NT2/D1 (cell line): Measurements from ENCODE around the gene POR.

Source experiments
- SUZ12 ChIP-seq: IDR thresholded peaks from 2 replicates; pipeline ENCODE4 v1.6.1; 2011; ENCODE audit not compliant: insufficient read length, insufficient read depth; ENCODE audit errors: extremely low read depth
- YY1 ChIP-seq: IDR thresholded peaks from 2 replicates; pipeline ENCODE4 v1.6.1; 2011; ENCODE audit not compliant: insufficient read length, insufficient read depth
- ZNF274 ChIP-seq: IDR thresholded peaks from 2 replicates; pipeline ENCODE4 v1.6.1; 2011; ENCODE audit warnings: mild to moderate bottlenecking, low read depth, low read length

DNA sequence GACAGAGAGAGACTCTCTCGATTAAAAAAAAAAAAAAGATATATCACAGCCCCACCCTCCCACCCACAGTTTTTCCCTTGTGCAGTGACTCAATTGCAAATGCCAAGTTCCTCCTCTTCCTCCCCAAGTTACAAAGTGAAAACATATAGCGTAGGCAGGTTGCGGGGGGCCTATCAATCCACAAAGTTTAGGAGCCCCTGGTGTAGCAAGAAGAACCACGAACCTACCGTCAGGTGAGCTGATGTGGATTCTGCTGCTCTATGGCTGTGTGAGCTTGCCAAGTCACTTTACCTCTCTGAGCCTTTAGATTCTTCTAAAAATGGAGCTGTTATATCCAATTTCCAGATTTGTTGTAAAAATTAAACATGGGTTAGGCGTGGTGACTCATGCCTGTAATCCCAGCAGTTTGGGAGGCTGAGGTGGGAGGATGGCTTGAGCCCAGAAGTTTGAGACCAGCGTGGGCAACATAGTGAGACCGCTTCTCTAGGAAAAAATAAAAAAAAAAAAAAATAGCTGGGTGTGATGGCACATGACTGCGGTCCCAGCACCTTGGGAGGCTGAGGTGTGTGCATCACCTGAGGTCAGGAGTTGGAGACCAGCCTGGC, 44.3 kb upstream of the POR start:
- no peak for TF ChIP-seq ZNF274
- no peak for TF ChIP-seq SUZ12
- no peak for TF ChIP-seq YY1
